Right lobe of liver (tissue), 6 donors: ENCODE results near the gene MRPL28. TPM values are rescaled to one million over a fixed set of nuclear protein-coding genes. Genes with fewer than 3 reads are reported as not detected.

Source experiments
- ATAC-seq, 4 donors: fragments of 200-7000 bp; cut with Tn5 transposase; one replicate each; pipeline ENCODE4 v1.9.1; 2020; ENCODE audit warnings: mild to moderate bottlenecking in 4 of 4, moderate library complexity in 4 of 4
- DNase-seq, 3 donors: peaks; one replicate each; pipeline ENCODE4 v3.0.0-alpha.2; 2020
- H3K27ac ChIP-seq, 3 donors: fragments of 200-600 bp; one replicate each; pipeline ENCODE4 v1.8.0; 2022
- H3K27me3 ChIP-seq, 2 donors: fragments of 200-600 bp; one replicate each; pipeline ENCODE4 v1.8.0; 2022
- H3K36me3 ChIP-seq, 4 donors: fragments of 200-600 bp; sonication (generic) in 1 of 4; one replicate each; pipeline versions ENCODE4 v1.5.1 to v1.8.0; 2017 to 2022; ENCODE audit warnings: control low read depth in 1 of 4
- H3K4me1 ChIP-seq, 4 donors: fragments of 200-600 bp; sonication (generic) in 1 of 4; one replicate each; pipeline versions ENCODE4 v1.5.1 to v1.8.0; 2017 to 2022; ENCODE audit warnings: control low read depth in 1 of 4
- H3K4me3 ChIP-seq, 3 donors: fragments of 200-600 bp; one replicate each; pipeline ENCODE4 v1.8.0; 2022
- H3K9me3 ChIP-seq, 4 donors: fragments of 200-600 bp; sonication (generic) in 1 of 4; one replicate each; pipeline versions ENCODE4 v1.5.1 to v1.8.0; 2017 to 2022; ENCODE audit warnings: control low read depth in 1 of 4
- CTCF ChIP-seq, 4 donors: fragments of 200-600 bp in 3 of 4; fragments of 450-650 bp in 1 of 4; IDR thresholded peaks; one replicate each; pipeline versions ENCODE4 v1.5.1 to v1.8.0; 2016 to 2022; ENCODE audit warnings: antibody characterized with exemption in 4 of 4, mild to moderate bottlenecking in 2 of 4
- POLR2A ChIP-seq: fragments of 450-650 bp; IDR thresholded peaks from one replicate; pipeline ENCODE4 v1.6.1; 2017; ENCODE audit warnings: antibody characterized with exemption, mild to moderate bottlenecking
- WGBS: methylation state at CpG from one replicate; pipeline ENCODE4 v1.1.6; 2018; ENCODE audit warnings: low coverage, low lambda C conversion rate; ENCODE audit not compliant: insufficient coverage; ENCODE audit errors: missing lambda C conversion rate; 5-methylcytosine and 5-hydroxymethylcytosine counted together
- intact Hi-C, 2 donors: fragments of 100-400 bp; cut with DNase I; formaldehyde crosslinking; loops; one replicate each; pipeline versions ENCODE4 v1.11.2 to v1.14.1; 2022
- total RNA-seq, 6 experiments: library from RNA; depleted of rRNA in 2 of 6; stranded (reverse); fragments of >200 nt in 2 of 6; fragmentation: NEBNext Ultra II Directional in 3 of 6; extraction: Animal tissue kit (Norgen Biotek cat#: 25700) in 3 of 6; gene quantifications; one replicate each; pipeline versions ENCODE4 v1.1.0 to v1.2.4, GENCODE V29; 2016 to 2023
- donor health status: DM: no; HTN: yes; CAD: no.
- donor health status: DM: no; HTN: no; CAD: no.
- donor health status: DM: no; HTN: no; CAD: no.
- donor health status: DM: no; HTN: yes; CAD: no.
- donor health status: DM: no; HTN: yes; CAD: no.

Gene MRPL28
- total RNA-seq, 6 experiments from 2014 or later = 29.9 to 64.7 (median 32.6) TPM

- Histone ChIP-seq H3K36me3 (no peaks in the 10 kb centered on the region), H3K4me3 (no peak overlapping the region), H3K27me3 (no peaks in the 10 kb centered on the region), H3K4me1 (no peaks in the 10 kb centered on the region), H3K9me3 (no peaks in the 10 kb centered on the region), H3K27ac (no peak overlapping the region)
- WGBS = 20% methylated on average over 2 of the region's 19 CpGs
- DNase-seq (peak in 1 of 3 donors; percentile 47), ATAC-seq (peak in 2 of 4 donors; percentile 21 to 24)
- intact Hi-C loops = no loop called here
- TF ChIP-seq CTCF (IDR thresholded peaks at IDR 0.05) = no peak
- no peak for TF ChIP-seq POLR2A
Observed at GRCh38 chr16:359067-359763, 11.1 kb downstream of the MRPL28 start.

- ATAC-seq = no peak
- DNase-seq = no peak
- intact Hi-C loops = no loop called here
- H3K27ac ChIP-seq = no peak overlapping the region
- no peaks in the 10 kb centered on the region for H3K9me3 ChIP-seq
- no peak overlapping the region for H3K4me3 ChIP-seq
- no peaks in the 10 kb centered on the region for H3K27me3 ChIP-seq
- H3K36me3 ChIP-seq = no peaks in the 10 kb centered on the region
- no CpG with 5 or more reads among the region's 12 CpGs for WGBS
- TF ChIP-seq CTCF (IDR thresholded peaks at IDR 0.05) (no peak), POLR2A (no peak)
- H3K4me1 ChIP-seq = peaks cover 0 to 4% (median 2%) of the 10 kb centered on the region in 4 donors
Observed at GRCh38 chr16:356741-357140, 13.6 kb downstream of the MRPL28 start.

- WGBS = no CpG with 5 or more reads among the region's 10 CpGs
- Histone ChIP-seq H3K27ac (no peak overlapping the region), H3K27me3 (no peaks in the 10 kb centered on the region), H3K9me3 (no peaks in the 10 kb centered on the region), H3K36me3 (peaks cover 0 to 5% (median 0%) of the 10 kb centered on the region in 4 donors), H3K4me1 (peaks cover 0 to 11% (median 2%) of the 10 kb centered on the region in 4 donors), H3K4me3 (no peak overlapping the region)
- peak in 1 of 3 donors; percentile 51 for DNase-seq
- intact Hi-C loops = no loop called here
- TF ChIP-seq POLR2A (no peak), CTCF (IDR thresholded peaks at IDR 0.05) (no peak)
- no peak for ATAC-seq
Observed at GRCh38 chr16:354971-355461, 15.3 kb downstream of the MRPL28 start.

GRCh38 chr16:354291-354881, 16.0 kb downstream of the MRPL28 start:
- WGBS = 95% methylated on average over 6 of the region's 12 CpGs
- DNase-seq = no peak
- H3K4me1 ChIP-seq = peaks cover 0 to 11% (median 2%) of the 10 kb centered on the region in 4 donors
- H3K27me3 ChIP-seq = no peaks in the 10 kb centered on the region
- no peak for ATAC-seq
- no peak overlapping the region for H3K4me3 ChIP-seq
- intact Hi-C loops = no loop called here
- TF ChIP-seq POLR2A (no peak), CTCF (IDR thresholded peaks at IDR 0.05) (no peak)
- H3K36me3 ChIP-seq = peaks cover 0 to 5% (median 0%) of the 10 kb centered on the region in 4 donors
- H3K27ac ChIP-seq = no peak overlapping the region
- no peaks in the 10 kb centered on the region for H3K9me3 ChIP-seq
